ENCODE results near the gene TEX14.
"Not testable (repeated sequence)": the region's sequence is repeated elsewhere in the genome, so short reads cannot be mapped to it uniquely, and the experiment has no call there.

The TEX14 gene

GRCh38 chr17:58686980-58687379 lies 4.9 kb downstream of the TEX14 start:
- no peak for DNase-seq

- not testable (repeated sequence) for DNase-seq
Measured at GRCh38 chr17:58684462-58684861, 7.4 kb downstream of the TEX14 start.

GRCh38 chr17:58684003-58684402 lies 7.8 kb downstream of the TEX14 start:
- no peak for DNase-seq

- no peak for DNase-seq
Measured at GRCh38 chr17:58680038-58680369, 11.8 kb downstream of the TEX14 start.

DNA sequence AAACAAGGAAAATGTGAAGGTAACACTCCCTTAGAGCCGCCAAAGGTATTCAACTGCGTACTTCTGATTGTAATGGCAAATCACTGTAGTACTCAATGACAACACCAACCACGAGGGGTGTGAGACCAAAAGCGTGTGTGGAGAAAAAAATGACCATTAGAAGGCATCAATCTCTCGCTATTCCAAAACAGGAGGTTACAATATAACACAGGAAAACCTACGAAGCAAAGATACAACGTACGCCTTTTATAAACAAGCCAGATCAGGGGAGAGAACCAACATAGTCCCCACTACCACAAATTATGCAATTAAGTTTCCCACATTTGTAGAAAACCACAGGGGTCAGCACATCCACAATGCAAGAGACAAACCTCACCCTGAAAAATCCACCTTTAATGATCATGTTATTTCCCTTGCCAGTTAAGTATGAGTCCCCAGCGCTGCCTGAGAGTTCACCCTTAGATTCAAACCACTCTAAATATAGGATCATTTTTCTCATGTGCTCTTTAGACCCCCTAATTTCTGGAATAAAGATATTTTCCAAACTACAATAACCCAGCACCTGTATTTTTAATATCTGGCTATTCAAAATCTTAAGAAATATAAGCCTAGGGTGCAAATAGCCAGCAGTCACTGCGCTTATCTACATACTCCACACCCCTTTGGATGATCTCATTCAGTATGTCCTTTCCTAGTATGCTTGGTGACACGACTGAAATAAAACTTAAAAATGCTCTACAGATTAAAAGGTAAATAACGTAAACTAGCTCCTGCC lies 12.4 kb downstream of the TEX14 start:
- no peak for DNase-seq

GRCh38 chr17:58678287-58678686 lies 13.6 kb downstream of the TEX14 start:
- not testable (repeated sequence) for DNase-seq

GRCh38 chr17:58677194-58677880 lies 14.5 kb downstream of the TEX14 start:
- DNase-seq: no peak

GRCh38 chr17:58671969-58672368 lies 19.9 kb downstream of the TEX14 start:
- no peak for DNase-seq

GRCh38 chr17:58669853-58670252 lies 22.0 kb downstream of the TEX14 start:
- DNase-seq: no peak

DNA sequence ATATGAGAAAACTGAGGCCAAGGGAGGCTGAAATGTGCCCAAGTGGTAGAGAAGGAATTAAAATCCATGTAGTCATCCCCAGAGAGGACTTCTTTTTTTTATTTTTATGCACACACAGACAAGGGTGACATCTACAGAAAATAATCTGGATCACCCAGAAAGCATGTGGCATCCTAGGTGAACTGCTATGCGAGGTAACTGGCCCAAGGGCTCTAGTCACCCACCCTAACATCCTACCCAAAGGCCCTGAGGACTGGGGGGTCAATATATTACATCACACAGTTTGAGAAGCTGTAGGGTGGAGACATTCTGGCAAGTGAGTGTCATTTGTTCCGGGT lies 23.3 kb downstream of the TEX14 start:
- no peak for DNase-seq

DNA sequence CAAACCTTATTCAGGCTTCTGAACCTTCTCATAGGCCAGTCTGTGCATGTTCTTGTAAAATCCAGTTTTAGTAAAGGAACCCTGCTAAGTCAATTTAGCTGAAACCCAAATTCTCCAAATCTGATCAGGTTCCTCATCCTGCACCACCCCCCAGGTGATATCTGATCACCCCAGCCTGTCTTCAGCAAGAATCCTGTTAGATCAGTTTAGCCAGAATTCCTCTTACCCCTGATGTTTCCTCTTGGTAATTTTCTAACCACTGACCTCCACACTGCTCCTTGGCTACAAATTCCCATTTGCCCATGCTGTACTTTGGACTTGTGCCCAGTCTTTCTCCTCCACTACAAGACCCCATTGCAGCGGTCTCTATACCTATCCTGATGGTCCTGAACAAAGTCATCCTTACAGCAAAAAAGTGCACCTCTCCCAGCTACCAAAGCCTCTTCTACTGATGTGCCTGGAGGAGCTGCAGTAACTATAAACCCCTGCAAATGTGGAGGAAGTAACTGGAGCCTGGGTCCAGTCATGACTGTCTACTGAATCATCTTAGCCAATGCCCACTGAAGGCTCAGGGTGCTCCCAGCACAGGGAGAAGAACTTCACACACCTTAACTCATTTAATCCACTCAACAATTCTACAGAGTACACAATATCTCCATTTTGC lies 23.8 kb downstream of the TEX14 start:
- DNase-seq: no peak

GRCh38 chr17:58666858-58667267 lies 25.0 kb downstream of the TEX14 start:
- DNase-seq: peak; percentile 7

DNA sequence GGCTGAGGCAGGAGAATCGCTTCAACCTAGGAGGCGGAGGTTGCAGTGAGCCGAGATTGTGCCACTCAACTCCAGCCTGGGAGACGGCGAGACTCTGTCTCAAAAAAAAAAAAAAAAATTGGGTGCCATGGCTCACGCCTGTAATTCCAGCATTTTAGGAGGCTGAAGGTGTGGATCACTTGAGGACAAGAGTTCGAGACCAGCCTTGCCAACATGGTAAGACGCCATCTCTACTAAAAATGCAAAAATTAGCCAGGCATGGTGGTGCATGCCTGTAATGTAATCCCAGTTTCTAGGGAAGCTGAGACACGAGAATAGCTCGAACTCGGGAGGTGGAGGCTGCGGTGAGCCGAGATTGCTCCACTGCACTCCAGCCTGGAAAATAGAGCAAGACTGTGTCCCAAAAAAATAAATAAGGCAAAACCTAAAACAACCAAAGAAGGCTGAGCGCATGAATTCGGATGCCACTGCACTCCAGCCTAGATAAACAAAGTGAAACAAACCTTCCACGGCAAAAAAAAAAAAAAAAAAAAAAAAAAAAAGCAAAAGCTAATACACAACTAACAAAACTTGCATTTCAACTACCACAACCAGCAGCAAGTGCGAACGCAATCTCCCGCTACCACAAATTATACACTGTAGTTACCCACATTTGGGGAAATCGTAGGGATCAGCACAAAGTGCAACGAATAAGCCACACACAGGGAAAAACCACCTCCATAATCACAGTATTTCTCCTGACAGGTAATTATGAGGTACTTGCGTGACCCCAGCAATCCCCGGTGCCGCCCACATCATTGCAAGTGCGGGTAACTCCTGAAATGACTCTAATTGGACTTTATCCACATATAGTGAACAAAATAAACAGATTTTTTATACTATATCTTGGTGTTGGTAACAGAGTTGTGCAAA lies 25.6 kb downstream of the TEX14 start:
- no peak for DNase-seq

DNA sequence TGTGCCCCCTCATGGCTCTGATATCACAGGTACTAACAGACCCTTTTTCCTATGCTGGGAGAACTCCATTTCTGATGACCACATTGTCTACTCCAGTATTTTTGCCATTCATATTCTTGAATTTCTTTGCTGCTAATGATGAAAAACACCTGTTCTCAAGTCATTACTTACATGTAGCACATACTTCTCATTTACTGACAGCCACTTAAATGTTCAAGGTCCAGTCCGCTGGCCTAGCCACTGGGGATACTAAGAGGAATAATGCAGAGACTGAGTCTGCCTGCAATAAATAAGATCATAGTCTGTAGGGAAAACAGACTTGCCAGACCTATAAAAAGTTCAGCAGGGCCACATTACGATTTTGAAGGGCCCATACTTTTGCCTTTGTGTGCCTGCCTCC lies 27.5 kb downstream of the TEX14 start:
- no peak for DNase-seq

DNA sequence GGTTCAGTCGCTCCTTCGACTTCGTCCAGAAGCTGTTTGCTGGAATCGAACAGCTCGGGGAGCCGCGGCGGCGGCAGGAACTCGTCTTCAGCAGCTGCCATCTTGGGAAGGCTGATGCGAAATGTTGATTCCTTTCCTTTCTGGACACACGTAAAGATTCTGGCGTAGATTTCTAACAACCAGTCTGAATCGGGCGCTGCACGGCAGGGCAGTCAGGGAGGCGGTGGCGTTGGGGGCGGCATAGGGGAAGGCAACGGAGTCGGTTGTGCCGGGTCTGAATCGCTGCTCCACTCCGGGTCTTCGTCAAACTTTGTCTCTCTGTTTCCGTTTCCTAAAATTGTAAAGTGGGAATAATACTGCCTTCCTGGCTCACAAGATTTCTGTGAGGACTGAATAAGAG lies 30.3 kb downstream of the TEX14 start:
- no peak for DNase-seq

- no peak for DNase-seq
Measured at GRCh38 chr17:58660621-58661020, 31.2 kb downstream of the TEX14 start.

DNA sequence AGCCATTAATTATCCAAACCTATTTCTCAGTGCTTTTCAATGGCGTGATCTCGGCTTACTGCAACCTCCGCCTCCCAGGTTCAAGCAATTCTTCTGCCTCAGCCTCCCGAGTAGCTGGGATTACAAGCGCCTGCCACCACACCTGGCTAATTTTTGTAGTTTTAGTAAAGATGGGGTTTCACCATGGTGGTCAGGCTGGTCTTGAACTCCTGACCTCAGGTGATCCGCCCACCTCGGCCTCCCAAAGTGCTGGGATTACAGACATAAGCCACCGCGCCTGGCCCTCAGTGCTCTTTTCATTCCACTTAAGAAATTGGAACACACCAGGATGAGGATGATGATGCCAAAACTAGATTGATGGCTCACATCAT lies 32.1 kb downstream of the TEX14 start:
- DNase-seq: not testable (repeated sequence)

DNA sequence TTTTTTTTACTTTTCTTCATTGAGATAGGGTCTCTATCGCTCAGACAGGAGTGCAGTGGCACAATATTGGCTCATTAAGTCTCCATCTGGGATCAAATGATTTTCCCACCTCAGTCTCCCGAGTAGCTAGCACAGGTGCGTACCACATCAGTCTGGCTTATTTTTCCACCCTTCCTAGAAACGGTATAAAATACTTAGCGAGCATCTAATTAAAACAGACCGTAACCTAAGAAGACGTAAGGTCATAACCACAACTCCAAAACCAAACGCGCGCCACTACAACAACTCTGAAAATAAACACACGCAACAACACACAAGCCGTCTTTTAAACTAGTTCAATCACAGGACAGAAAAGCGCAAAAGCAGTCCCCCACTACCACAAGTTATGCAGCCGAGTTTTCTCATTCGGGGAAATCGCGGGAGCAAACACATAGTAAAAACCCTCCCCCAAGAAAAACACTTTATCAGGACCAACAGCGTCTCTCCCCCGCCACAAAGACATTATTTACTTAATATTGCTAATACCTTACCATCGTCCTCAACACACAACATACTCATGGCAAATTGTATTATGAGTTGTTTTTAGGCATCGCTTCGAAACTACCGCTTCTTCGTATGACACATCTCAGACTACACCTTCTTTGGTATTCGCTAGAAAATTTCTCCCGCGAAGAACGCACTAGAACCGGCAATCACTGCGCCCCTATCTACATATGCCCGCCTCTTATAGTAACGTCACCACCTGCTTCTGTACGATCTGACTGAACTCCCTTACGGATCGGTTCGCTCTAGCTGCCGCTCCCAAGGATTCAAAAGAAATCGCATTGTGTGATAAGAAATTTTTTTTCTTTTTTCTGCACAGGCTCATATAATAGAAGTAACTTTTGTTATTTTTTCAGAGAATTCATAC lies 32.8 kb downstream of the TEX14 start:
- peak; percentile 80 for DNase-seq

DNA sequence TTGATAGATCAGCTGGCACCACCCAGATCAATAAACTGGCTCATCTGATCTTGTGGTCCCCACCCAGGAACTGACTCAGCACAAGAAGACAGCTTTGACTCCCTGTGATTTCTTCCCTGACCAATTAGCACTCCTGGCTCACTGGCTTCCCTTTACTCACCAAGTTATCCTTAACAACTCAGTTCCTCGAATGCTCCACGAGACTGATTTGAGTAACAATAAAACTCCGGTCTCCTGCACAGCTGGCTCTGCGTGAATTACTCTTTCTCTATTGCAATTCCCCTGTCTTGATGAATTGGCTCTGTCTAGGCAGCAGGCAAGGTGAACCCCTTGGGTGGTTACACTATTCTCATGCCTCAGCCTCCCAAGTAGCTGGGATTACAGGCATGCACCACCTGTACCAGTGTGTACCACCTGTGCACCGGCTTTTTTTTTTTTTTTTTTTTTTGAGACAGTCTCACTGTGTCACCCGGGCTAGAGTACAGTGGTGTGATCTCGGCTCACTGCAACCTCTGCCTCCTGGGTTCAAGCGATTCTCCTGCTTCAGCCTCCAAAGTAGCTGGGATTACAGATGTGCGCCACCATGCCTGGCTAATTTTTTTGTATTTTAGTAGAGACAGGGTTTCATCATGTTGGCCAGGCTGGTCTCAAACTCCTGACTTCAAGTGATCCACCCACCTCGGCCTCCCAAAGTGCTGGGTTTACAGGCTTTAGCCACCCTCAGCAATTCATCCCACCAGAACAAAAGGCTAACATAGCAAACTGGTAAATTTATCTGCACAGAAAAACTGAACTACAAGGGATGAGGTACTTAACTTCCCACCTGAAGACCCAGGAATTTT lies 33.7 kb downstream of the TEX14 start:
- not testable (repeated sequence) for DNase-seq

DNA sequence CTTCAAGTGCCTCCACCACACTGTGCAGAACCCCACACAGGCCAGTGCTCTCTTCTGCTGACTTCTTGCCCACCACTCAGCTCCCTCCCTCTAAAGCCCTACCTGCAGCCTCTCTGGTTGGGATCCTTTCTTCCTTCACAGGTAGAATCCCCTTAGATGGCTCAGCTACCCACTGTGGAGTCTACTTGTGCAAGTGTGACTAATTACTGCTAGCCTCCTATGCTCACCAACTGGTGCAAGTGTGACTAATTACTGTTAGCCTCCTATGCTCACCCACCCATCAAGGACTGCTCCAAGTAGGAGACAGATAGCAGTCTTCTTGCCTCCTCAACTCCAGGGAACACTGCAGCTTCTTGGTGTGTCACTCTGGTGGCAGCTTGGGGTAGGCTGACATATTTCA lies 43.6 kb downstream of the TEX14 start:
- no peak for DNase-seq

DNA sequence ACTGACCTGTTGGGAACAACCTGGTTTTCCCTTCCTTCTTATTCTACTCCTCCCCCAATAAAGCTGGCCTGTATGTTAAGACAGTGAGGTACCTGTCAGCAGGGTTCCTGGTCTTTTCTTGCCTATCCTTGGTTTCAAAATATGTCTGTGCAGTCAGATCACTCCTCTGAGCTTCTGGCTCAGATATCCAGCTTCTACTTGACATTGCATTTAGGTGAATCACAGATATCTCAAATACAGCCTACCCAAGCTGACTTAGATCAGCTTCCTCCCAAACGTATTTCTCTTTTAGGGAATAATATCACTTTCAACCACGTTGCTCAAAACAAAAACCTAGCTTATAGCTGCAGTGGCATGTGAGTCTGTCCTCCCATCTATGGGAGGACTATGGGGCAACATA lies 48.7 kb downstream of the TEX14 start:
- no peak for DNase-seq
